ENCODE data around the gene CLNK. TPM values are rescaled to one million over a fixed set of nuclear protein-coding genes. Genes with fewer than 3 reads are reported as not detected.

The CLNK gene
- total RNA-seq, 4 donors from 2014 or later: not detected

- no peak for TF ChIP-seq POLR2A (IDR thresholded peaks at IDR 0.05)
- no peak for TF ChIP-seq CTCF (IDR thresholded peaks at IDR 0.05)
- Histone ChIP-seq H3K27ac (no peak overlapping the region), H3K27me3 (no peaks in the 10 kb centered on the region), H3K4me3 (replicated peaks in 1 of 3) (no peak overlapping the region), H3K4me1 (no peaks in the 10 kb centered on the region), H3K36me3 (no peaks in the 10 kb centered on the region), H3K9me3 (no peaks in the 10 kb centered on the region)
- no peak for DNase-seq
- WGBS, 2 donors: 78 to 85% methylated on average over 4 of the region's 4 CpGs
- intact Hi-C loops (cut with DNase I): no loop called here
Measured at GRCh38 chr4:10715135-10715534, 30.6 kb upstream of the CLNK start.

GRCh38 chr4:10713591-10713990 lies 29.0 kb upstream of the CLNK start:
- DNase-seq: no peak
- TF ChIP-seq POLR2A (IDR thresholded peaks at IDR 0.05) (no peak), CTCF (IDR thresholded peaks at IDR 0.05) (no peak)
- intact Hi-C loops (cut with DNase I): no loop called here
- H3K36me3 ChIP-seq: no peaks in the 10 kb centered on the region
- H3K27me3 ChIP-seq: no peaks in the 10 kb centered on the region
- no peak overlapping the region for H3K4me3 ChIP-seq (replicated peaks in 1 of 3)
- no peaks in the 10 kb centered on the region for H3K9me3 ChIP-seq
- H3K4me1 ChIP-seq: no peaks in the 10 kb centered on the region
- 91 to 95% methylated on average over 3 of the region's 3 CpGs for WGBS, 2 donors
- H3K27ac ChIP-seq: no peak overlapping the region

- H3K4me3 ChIP-seq (replicated peaks in 1 of 3): no peak overlapping the region
- WGBS, 2 donors: 68 to 81% methylated on average over 1 of the region's 1 CpG
Measured at GRCh38 chr4:10706236-10706635, 21.7 kb upstream of the CLNK start.

GRCh38 chr4:10704430-10704810 lies 19.9 kb upstream of the CLNK start:
- no peak for DNase-seq
- H3K36me3 ChIP-seq: no peaks in the 10 kb centered on the region
- intact Hi-C loops (cut with DNase I): no loop called here
- H3K4me3 ChIP-seq (replicated peaks in 1 of 3): no peak overlapping the region
- H3K4me1 ChIP-seq: no peaks in the 10 kb centered on the region
- H3K9me3 ChIP-seq: no peaks in the 10 kb centered on the region
- TF ChIP-seq POLR2A (IDR thresholded peaks at IDR 0.05) (no peak), CTCF (IDR thresholded peaks at IDR 0.05) (no peak)
- no peak overlapping the region for H3K27ac ChIP-seq
- no peaks in the 10 kb centered on the region for H3K27me3 ChIP-seq

More at GRCh38 chr4:10706236-10706635, 21.7 kb upstream of the CLNK start:
- intact Hi-C loops (cut with DNase I): no loop called here
- Histone ChIP-seq H3K9me3 (no peaks in the 10 kb centered on the region), H3K4me1 (no peaks in the 10 kb centered on the region), H3K27ac (no peak overlapping the region), H3K27me3 (no peaks in the 10 kb centered on the region), H3K36me3 (no peaks in the 10 kb centered on the region)
- TF ChIP-seq POLR2A (IDR thresholded peaks at IDR 0.05): no peak
- no peak for TF ChIP-seq CTCF (IDR thresholded peaks at IDR 0.05)
- DNase-seq: no peak

- Histone ChIP-seq H3K4me1 (no peaks in the 10 kb centered on the region), H3K9me3 (no peaks in the 10 kb centered on the region), H3K36me3 (no peaks in the 10 kb centered on the region), H3K27ac (no peak overlapping the region), H3K27me3 (no peaks in the 10 kb centered on the region), H3K4me3 (replicated peaks in 1 of 3) (no peak overlapping the region)
- DNase-seq: no peak
- TF ChIP-seq POLR2A (IDR thresholded peaks at IDR 0.05) (no peak), CTCF (IDR thresholded peaks at IDR 0.05) (no peak)
- WGBS, 2 donors: 73 to 75% methylated on average over 3 of the region's 3 CpGs
- intact Hi-C loops (cut with DNase I): no loop called here
Measured at GRCh38 chr4:10703766-10704429, 19.3 kb upstream of the CLNK start.
